NK-92 (cell line): ENCODE results near the gene MRC2.

Experiments
- DNase-seq: peaks from one replicate; lab custom pipeline; 2025; ENCODE audit not compliant: unreplicated experiment; lab: John Stamatoyannopoulos, UW

MRC2 gene

GRCh38 chr17:62631936-62632924 is 4.8 kb downstream of the MRC2 start:
- DNase-seq = no peak

GRCh38 chr17:62637809-62638208 is 10.3 kb downstream of the MRC2 start:
- no peak for DNase-seq

- no peak for DNase-seq
Observed at GRCh38 chr17:62641153-62641552, 13.7 kb downstream of the MRC2 start.

GRCh38 chr17:62641951-62642350 is 14.5 kb downstream of the MRC2 start:
- no peak for DNase-seq

DNA sequence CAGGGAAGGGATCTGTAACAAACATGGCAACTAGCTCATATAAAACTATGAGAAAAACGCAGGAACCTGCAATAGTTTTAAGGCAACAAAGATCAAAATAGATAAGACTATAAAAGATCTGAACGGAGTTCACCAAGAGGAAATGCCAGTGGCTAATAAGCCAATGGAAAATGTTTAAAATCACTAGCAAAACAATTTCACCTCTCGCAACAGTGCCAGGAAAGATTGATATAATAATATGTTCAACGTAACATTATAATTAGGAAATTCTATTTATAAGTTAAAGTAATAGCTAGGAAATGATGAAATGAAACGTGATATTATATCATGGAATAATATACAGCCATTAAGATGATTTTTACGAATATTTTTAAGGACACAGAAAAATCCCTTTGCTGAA is 16.0 kb downstream of the MRC2 start:
- DNase-seq = no peak

DNA sequence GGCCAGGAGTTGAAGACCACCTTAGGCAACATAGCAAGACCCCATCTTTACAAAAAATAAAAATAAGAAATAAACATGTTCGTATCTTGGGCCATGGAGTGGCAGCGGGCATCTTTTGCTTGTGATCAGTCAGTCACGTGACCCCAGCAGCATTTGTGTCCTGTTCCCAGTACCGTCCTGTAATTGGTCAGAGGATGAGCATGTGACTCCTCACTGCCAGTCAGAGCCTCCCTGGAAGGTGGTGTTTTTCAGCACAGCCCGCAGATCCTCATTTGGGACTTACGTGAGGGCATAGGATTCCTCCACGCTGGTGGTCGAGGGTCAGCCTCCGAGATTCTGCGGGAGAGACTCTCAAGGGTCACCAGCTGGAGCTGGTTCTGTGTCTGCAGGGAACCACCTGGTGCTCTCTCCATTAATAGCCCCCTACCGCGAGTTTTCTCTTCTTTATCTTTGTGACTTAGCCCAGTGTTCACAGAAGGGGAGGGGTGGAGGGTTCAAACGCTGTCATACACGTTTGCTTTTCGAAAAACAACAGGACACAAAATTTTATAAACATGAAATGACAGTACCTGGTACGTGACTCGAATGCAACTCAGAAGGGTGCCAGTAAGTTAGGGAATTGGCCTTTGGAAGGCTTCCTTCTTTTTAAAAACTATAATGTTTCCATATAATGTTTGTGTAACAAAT is 17.2 kb downstream of the MRC2 start:
- DNase-seq = no peak

DNA sequence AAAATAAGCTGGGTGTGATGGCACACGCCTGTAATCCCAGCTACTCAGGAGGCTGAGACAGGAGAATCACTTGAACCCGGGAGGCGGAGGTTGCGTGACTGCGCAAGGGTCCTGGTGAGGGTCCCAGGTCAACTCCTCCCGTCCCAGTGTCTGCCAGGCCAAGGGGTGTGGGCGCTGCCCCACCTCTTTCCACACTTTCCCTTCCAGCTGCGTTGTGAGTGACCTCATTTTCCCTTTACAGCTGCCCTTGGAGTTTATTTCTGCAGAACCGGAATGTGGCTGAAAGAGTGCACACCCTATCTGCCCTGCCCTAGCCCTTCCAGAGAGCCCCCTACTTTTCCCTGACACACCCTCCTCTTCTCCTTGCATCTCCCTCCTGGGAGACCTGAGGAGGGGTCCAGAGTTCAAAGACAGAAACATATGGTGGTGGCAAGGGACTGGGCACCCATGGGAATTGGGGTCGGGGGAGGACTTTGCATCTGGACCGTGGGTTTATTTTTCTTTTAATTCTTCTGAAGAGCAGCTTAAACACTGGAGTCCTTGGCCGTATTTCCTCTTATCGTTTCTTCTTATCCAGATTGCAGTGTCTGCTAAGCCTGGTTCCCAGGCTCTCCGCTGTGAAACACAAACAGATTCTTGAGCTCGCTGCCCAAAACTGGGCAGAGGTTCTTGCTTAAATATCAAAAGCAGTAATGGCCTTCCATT is 20.9 kb downstream of the MRC2 start:
- no peak for DNase-seq

DNA sequence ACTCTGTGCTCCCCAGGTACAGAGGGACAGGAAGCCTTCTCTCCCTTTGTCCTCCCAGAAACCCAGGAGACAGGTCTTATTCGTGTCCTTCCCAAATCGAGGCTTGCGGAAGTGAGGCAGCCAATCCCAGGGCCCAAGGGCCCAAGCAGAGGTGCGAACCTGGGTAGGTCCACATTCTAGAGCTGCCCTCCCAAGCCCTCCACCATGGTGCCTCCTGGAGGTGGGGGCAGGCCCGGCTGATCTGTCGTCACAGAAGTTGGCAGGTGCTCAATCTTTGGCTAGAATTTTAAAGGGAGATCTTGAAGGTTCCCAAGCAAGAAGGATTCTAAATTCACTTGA is 21.5 kb downstream of the MRC2 start:
- DNase-seq = no peak

DNA sequence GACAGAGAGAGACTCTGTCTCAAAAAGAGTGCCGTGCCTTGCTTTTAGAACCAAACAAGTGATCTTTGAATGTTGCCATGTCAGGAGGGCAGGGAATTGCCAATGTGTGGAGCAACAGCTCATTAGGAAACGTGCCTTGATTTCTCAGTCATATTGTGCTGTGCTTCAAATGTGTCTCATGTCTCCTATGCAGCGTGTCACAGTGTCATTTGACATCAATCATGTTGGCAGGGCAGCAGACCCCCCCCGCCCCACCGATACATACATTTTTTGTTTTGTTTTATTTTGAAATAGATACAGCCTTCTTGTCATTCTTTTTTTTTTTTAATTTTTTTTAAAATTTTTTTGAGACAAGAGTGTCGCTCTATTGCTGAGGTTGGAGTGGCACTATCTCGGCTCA is 22.1 kb downstream of the MRC2 start:
- DNase-seq = no peak

DNA sequence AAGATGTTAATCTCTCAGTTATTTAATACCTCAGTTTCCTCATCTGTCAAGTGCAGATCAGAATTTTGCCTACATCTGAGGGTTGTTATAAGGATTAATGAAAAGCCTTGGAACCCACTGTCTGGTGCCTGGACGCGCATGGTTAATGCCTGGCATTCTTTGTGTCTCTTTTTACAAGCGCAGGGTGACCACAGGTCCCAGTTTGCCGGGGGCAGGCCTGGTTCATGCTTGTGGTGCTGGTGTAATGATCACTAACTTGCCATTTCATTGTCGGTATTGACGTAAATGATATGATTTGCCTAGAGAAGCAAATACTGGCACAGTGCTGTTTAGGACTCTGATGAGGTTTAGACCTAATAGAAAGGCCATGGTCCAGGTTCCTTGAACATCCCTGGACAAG is 23.1 kb downstream of the MRC2 start:
- DNase-seq = no peak

DNA sequence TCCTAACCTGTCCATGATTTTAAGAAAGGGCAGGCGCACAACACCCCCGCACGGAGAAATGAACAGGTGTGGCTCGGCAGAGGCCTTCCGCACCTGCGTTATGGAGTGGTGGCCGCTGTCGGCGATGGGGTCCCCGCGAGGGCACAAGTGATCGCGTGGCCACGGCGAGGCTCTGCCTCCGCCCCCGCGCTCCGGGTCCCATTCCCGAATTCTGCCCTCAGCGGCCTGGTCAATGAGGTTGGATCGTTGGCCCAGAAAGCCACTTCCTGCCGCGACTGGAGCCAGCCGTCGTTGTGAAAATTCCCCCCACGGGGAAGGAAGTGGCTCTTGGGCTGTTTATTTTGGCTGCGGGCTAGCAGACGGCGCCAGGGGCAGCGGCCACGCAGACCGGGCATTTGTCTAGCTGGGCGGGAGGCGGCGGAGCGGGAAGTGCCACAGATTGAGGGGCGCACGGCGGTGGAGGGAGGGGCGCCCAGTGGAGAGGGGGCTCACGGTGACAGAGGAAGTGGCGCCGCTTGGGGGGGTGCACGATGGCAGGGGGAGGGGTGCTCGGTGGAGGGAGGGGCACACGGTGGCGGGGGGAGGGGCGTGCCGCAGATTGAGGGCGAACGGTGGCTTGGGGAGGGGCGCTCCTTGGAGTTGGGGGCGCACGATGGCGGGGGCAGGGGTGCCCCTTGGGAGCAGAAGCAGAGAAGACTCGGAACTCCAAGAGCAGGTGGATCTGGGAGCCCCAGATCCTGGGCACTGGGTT is 25.0 kb downstream of the MRC2 start:
- DNase-seq = no peak

GRCh38 chr17:62653002-62653825 is 25.7 kb downstream of the MRC2 start:
- no peak for DNase-seq

DNA sequence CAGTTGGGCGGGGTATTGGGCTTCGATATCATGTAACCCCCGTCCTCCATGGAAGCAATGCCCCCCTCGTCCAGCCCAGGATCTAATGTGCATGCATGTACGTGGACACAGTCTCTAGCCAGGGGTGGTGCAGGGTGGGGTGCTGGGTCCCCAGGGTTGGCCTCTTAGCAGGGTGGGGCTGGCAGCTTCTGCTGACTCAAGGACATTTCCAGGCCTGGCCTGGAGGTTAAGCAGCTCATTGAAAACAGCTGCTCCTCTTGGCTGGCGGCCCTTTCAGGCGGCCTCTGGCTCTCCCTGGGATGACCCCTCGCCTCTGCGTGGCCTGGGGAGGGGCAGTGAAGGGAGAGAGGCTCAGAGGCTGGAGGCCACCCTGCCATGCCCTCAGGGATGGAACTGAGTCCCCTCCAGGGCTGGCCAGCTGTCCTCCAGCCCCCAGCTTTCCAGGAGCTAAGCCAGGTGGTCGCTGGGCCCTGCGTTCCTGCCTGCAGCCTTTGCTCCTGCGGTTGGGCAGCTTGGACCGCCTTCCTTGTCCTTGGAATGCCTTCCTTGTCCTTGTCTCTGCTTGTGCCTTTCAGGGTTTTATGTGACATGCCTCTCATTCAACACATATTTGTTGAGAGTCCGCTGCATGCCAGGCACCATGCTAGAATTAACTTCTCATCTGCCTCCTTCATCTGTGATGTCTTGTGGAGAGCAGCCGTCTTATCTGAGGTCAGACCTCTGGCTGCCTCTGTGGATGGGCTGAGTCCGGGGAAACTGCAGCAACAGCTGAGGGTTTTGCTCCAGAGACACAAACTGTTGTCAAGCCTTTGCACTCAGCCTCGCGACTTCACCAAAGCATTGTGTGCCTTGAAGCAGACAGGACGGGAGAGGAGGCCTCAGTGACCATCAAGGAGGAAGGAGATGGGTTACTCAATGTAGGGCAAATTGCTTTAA is 26.6 kb downstream of the MRC2 start:
- DNase-seq = no peak

DNA sequence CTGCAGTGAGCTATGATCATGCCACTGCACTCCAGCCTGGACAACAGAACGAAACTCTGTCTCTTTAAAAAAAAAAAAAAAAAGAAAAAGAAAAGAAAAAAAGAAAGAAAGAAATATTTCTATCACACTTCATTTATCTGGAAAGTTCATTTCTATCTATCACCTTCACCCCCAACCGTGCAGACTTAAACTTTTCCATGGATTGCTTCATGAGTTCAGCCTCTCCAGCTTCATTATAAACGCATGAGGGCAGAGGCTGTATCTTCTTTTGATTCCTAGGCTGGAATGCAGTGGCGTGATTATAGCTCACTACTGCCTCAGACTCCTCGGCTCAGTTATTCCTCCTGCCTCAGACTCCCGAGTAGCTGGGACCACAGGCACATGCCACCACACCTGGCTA is 28.2 kb downstream of the MRC2 start:
- DNase-seq = no peak

DNA sequence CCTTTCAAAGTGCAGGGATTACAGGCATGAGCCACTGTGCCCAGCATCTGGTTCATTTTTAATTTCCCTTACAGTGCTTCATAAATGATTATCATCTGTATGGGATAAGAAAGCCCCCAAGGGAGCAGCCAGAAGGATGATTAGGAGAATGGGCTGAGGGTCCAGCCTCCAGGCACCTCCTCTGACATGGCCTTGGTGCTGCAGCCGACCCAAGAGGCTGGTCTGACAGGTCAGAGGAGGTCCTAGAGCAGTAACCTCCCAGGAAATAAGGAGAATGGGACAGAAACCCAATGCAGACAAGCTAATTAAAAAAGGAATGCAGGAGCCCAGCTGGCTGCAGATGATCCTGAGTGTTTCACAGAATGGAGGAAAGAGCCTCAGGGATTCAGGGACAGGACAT is 29.0 kb downstream of the MRC2 start:
- DNase-seq = no peak

GRCh38 chr17:62657145-62657665 is 29.7 kb downstream of the MRC2 start:
- DNase-seq = no peak

DNA sequence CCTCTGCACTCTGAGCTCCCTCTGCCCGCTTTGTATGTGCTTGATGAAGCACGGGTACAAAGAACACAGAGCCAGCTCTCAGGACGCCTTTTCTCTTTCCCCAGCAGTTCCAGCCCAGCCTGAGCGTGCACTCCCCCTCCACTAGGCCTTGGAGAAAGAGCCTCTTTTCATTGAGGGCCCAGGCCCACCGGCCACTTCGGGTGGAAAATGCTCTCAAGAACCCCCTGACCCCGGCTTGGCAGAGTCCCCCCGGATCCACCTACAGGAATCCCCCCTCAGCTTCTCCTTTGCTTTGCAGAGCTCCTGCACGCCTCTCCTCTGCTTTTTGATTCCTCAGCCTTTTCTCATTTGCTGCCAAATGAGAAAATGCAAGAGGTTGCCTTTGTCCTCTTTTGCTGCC is 30.2 kb downstream of the MRC2 start:
- no peak for DNase-seq

GRCh38 chr17:62658136-62658920 is 30.9 kb downstream of the MRC2 start:
- DNase-seq = no peak
